Activated T-cell treated with anti-CD3 and anti-CD28 coated beads for 24 hours (primary cell): ENCODE results near the gene MEGF6.

ENCODE experiments used
- DNase-seq: peaks from one replicate; pipeline ENCODE4 v3.0.0-alpha.2; 2020; ENCODE audit warnings: low read depth

MEGF6 gene

GRCh38 chr1:3469849-3470649 lies 141.3 kb downstream of the MEGF6 start:
- DNase-seq = no peak

- DNase-seq = no peak
Observed at GRCh38 chr1:3469104-3469848, 142.0 kb downstream of the MEGF6 start.

- DNase-seq = no peak
Observed at GRCh38 chr1:3468236-3469103, 142.8 kb downstream of the MEGF6 start.

GRCh38 chr1:3467096-3468036 lies 143.9 kb downstream of the MEGF6 start:
- no peak for DNase-seq

GRCh38 chr1:3466366-3467075 lies 144.8 kb downstream of the MEGF6 start:
- DNase-seq = no peak

- no peak for DNase-seq
Observed at GRCh38 chr1:3465935-3466321, 145.4 kb downstream of the MEGF6 start.

GRCh38 chr1:3465091-3465934 lies 146.0 kb downstream of the MEGF6 start:
- DNase-seq = no peak

- DNase-seq = no peak
Observed at GRCh38 chr1:3464649-3465025, 146.7 kb downstream of the MEGF6 start.

GRCh38 chr1:3463891-3464648 lies 147.2 kb downstream of the MEGF6 start:
- DNase-seq = no peak

GRCh38 chr1:3463408-3463863 lies 147.9 kb downstream of the MEGF6 start:
- DNase-seq = no peak

GRCh38 chr1:3463013-3463385 lies 148.3 kb downstream of the MEGF6 start:
- no peak for DNase-seq

GRCh38 chr1:3462356-3463012 lies 148.8 kb downstream of the MEGF6 start:
- DNase-seq = no peak

GRCh38 chr1:3461934-3462275 lies 149.4 kb downstream of the MEGF6 start:
- DNase-seq = no peak

- no peak for DNase-seq
Observed at GRCh38 chr1:3461238-3461933, 149.9 kb downstream of the MEGF6 start.

GRCh38 chr1:3460672-3461131 lies 150.6 kb downstream of the MEGF6 start:
- DNase-seq = no peak

GRCh38 chr1:3459940-3460671 lies 151.2 kb downstream of the MEGF6 start:
- DNase-seq = no peak
